ENCODE data around the gene NUSAP1. TPM values are rescaled to one million over a fixed set of nuclear protein-coding genes. Genes with fewer than 3 reads are reported as not detected.
"Not testable (repeated sequence)": the region's sequence is repeated elsewhere in the genome, so short reads cannot be mapped to it uniquely, and the experiment has no call there.

NUSAP1 gene
- total RNA-seq, 2 donors from 2014 or later = 118 to 185 TPM

DNA sequence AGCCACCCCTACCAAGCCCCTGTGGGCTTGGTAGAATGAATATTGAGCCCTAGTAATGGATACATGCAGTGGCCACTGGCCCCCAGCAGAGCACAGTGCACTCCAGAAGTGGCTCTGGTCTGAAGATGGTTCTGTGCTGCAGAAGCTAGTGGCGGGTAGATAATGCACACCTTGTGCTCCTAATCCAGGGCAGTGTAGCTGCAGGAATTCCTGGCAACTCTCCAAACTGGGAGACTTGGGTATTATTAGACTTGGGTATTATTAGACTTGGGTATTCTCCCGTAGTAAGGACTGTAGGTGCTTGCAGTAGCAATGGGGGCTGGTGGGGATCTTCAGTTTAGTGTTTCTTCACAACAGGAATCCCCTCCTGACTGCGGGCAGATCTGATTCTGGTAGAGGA, 34.7 kb downstream of the NUSAP1 start:
- TF ChIP-seq, protein P1, sequence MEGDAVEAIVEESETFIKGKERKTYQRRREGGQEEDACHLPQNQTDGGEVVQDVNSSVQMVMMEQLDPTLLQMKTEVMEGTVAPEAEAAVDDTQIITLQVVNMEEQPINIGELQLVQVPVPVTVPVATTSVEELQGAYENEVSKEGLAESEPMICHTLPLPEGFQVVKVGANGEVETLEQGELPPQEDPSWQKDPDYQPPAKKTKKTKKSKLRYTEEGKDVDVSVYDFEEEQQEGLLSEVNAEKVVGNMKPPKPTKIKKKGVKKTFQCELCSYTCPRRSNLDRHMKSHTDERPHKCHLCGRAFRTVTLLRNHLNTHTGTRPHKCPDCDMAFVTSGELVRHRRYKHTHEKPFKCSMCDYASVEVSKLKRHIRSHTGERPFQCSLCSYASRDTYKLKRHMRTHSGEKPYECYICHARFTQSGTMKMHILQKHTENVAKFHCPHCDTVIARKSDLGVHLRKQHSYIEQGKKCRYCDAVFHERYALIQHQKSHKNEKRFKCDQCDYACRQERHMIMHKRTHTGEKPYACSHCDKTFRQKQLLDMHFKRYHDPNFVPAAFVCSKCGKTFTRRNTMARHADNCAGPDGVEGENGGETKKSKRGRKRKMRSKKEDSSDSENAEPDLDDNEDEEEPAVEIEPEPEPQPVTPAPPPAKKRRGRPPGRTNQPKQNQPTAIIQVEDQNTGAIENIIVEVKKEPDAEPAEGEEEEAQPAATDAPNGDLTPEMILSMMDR (conservative IDR thresholded peaks at IDR 0.05) = no peak
- 93 to 100% methylated on average over 1 to 3 of the region's 3 CpGs for WGBS, 2 experiments (ENCODE audit: insufficient coverage in 1 of 2, insufficient read length in 1 of 2)
- H3K36me3 Mint-ChIP-seq (ENCODE audit: low read depth) = peaks cover 70% of the 10 kb centered on the region
- no peaks in the 10 kb centered on the region for H3K27me3 Mint-ChIP-seq (ENCODE audit: insufficient read depth)
- Histone ChIP-seq H3K4me1 (ENCODE audit: control insufficient read depth, insufficient read depth, low read length) (no peaks in the 10 kb centered on the region), H3K27ac (ENCODE audit: low read depth, low read length) (no peak overlapping the region), H3K36me3 (ENCODE audit: control insufficient read depth, insufficient read depth, low read length) (peaks cover 80% of the 10 kb centered on the region), H3K9me3 (ENCODE audit: control insufficient read depth, low read length) (no peaks in the 10 kb centered on the region), H3K9ac (ENCODE audit: extremely low read depth, low read length, poor library complexity, severe bottlenecking) (no peak overlapping the region), H3K27me3 (ENCODE audit: control insufficient read depth, insufficient read depth, low read length, poor library complexity, severe bottlenecking) (no peaks in the 10 kb centered on the region), H3K4me3 (ENCODE audit: low read length) (no peak overlapping the region)
- H3K27ac Mint-ChIP-seq = no peak overlapping the region
- no peak overlapping the region for H3K4me3 Mint-ChIP-seq
- H3K4me1 Mint-ChIP-seq = no peaks in the 10 kb centered on the region
- H3K9me3 Mint-ChIP-seq = no peaks in the 10 kb centered on the region
- no peak for DNase-seq

DNA sequence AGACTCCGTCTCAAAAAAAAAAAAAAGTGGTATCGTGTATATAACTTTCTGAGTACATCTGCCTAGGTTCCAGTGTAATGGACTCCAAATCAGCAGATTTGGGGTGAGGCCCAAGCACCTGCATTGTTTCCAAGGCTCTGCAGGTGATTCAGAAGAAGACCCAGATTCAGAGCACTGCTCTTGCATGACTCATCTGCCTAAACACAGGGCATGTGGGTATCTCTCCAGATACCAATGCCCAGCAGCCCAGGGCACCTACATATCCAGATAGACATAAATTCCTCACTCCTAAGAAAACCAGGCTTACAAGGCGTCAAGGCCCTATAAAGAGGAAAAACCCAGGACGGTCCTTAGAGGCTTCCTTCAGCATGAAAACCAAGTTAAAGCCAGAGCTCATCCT, 45.3 kb downstream of the NUSAP1 start:
- TF ChIP-seq, protein P1 (conservative IDR thresholded peaks at IDR 0.05) = no peak
- Mint-ChIP-seq H3K9me3 (peaks cover 13% of the 10 kb centered on the region), H3K4me3 (no peak overlapping the region), H3K36me3 (ENCODE audit: low read depth) (peaks cover 67% of the 10 kb centered on the region), H3K4me1 (no peaks in the 10 kb centered on the region), H3K27ac (no peak overlapping the region), H3K27me3 (ENCODE audit: insufficient read depth) (no peaks in the 10 kb centered on the region)
- 94 to 100% methylated on average over 3 to 4 of the region's 4 CpGs for WGBS, 2 experiments (ENCODE audit: insufficient coverage in 1 of 2, insufficient read length in 1 of 2)
- no peaks in the 10 kb centered on the region for H3K4me1 ChIP-seq (ENCODE audit: control insufficient read depth, insufficient read depth, low read length)
- no peak overlapping the region for H3K4me3 ChIP-seq (ENCODE audit: low read length)
- H3K9me3 ChIP-seq (ENCODE audit: control insufficient read depth, low read length) = peaks cover 10% of the 10 kb centered on the region
- H3K36me3 ChIP-seq (ENCODE audit: control insufficient read depth, insufficient read depth, low read length) = peaks cover 66% of the 10 kb centered on the region
- DNase-seq = no peak
- H3K27me3 ChIP-seq (ENCODE audit: control insufficient read depth, insufficient read depth, low read length, poor library complexity, severe bottlenecking) = no peaks in the 10 kb centered on the region
- H3K27ac ChIP-seq (ENCODE audit: low read depth, low read length) = no peak overlapping the region
- no peak overlapping the region for H3K9ac ChIP-seq (ENCODE audit: extremely low read depth, low read length, poor library complexity, severe bottlenecking)

DNA sequence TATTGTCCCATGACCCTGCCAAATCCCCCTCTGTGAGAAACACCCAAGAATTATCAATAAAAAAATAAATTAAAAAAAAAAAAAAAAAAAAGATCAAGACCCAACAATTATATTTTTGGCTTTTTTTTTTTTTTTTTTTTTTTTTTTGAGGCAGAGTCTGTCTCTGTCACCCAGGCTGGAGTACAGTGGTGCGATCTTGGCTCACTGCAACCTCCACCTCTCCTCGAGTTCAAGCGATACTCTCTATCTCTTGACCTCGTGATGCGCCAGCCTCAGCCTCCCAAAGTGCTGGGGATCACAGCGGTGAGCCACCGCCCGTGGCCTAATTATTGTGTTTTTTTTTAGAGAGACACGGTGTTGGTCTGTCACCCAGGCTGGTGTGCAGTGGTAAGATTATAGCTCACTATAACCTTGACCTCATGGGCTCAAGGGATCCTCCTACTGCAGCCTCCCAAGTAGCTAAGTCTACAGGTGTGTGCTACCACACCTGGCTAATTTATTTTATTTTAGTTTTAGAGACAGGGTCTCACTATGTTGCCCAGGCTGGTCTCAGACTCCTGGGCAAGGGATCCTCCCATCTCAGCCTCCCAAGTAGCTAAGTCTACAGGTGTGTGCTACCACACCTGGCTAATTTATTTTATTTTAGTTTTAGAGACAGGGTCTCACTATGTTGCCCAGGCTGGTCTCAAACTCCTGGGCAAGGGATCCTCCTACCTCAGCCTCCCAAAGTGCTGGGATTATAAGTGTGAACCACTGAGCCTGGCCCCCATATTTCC, 51.5 kb downstream of the NUSAP1 start:
- peaks cover 42% of the 10 kb centered on the region for H3K36me3 Mint-ChIP-seq (ENCODE audit: low read depth)
- H3K9ac ChIP-seq (ENCODE audit: extremely low read depth, low read length, poor library complexity, severe bottlenecking); DNase-seq; H3K27me3 Mint-ChIP-seq (ENCODE audit: insufficient read depth); H3K4me1 ChIP-seq (ENCODE audit: control insufficient read depth, insufficient read depth, low read length); H3K4me3 Mint-ChIP-seq; H3K4me3 ChIP-seq (ENCODE audit: low read length); H3K27ac ChIP-seq (ENCODE audit: low read depth, low read length); H3K4me1 Mint-ChIP-seq; H3K27me3 ChIP-seq (ENCODE audit: control insufficient read depth, insufficient read depth, low read length, poor library complexity, severe bottlenecking); H3K27ac Mint-ChIP-seq: not testable (repeated sequence)
- H3K9me3 Mint-ChIP-seq = peaks cover 13% of the 10 kb centered on the region
- peaks cover 10% of the 10 kb centered on the region for H3K9me3 ChIP-seq (ENCODE audit: control insufficient read depth, low read length)
- WGBS, 2 experiments (ENCODE audit: insufficient coverage in 1 of 2, insufficient read length in 1 of 2) = 90 to 97% methylated on average over 9 of the region's 9 CpGs
- H3K36me3 ChIP-seq (ENCODE audit: control insufficient read depth, insufficient read depth, low read length) = peaks cover 32% of the 10 kb centered on the region

Measured in endodermal cell (in vitro differentiated cells).